Measurements from ENCODE around the gene MRPS27. TPM values are rescaled to one million over a fixed set of nuclear protein-coding genes. Genes with fewer than 3 reads are reported as not detected.

Gene MRPS27
- total and polyA plus RNA-seq, 2 of the 13 experiments (the other 11 are each of a cell fraction or from before 2014, with no cell fraction given), result 71.8 to 115 TPM

GRCh38 chr5:72295539-72295938 lies 24.5 kb downstream of the MRPS27 start (continued):
- TF ChIP-seq ATF7 (IDR thresholded peaks at IDR 0.05) (0 out of 2 replicates have a peak, but pooled peaks have one; percentile 5), ATF7 (CRISPR knock-in tag; IDR thresholded peaks at IDR 0.05) (no peak), SOX5 (CRISPR knock-in tag; IDR thresholded peaks at IDR 0.05; ENCODE audit: borderline replicate concordance) (peak; percentile 97), HMGXB3 (CRISPR knock-in tag; IDR thresholded peaks at IDR 0.05; ENCODE audit: borderline replicate concordance) (peak; percentile 65; the same call in 1 of the 2 replicates), MIXL1 (CRISPR knock-in tag; IDR thresholded peaks at IDR 0.05) (0 out of 2 replicates have a peak, but pooled peaks have one; percentile 37), GATA4 (IDR thresholded peaks at IDR 0.05; ENCODE audit: borderline replicate concordance, low read depth) (peak; percentile 28; the same call in 1 of the 2 replicates), ZNF484 (CRISPR knock-in tag; IDR thresholded peaks at IDR 0.05; ENCODE audit: borderline replicate concordance, low read depth) (no peak), PPARG (CRISPR knock-in tag; conservative IDR thresholded peaks at IDR 0.05) (peak; percentile 70), POGZ (CRISPR knock-in tag; IDR thresholded peaks at IDR 0.05) (peak; percentile 70; the same call in 1 of the 2 replicates), RCOR2 (CRISPR knock-in tag; IDR thresholded peaks at IDR 0.05) (peak; percentile 86), ARID3A (IDR thresholded peaks at IDR 0.05; ENCODE audit: low read depth, low read length) (peak; percentile 67), ZNF549 (CRISPR knock-in tag; IDR thresholded peaks at IDR 0.05) (no peak), ARNTL (CRISPR knock-in tag; IDR thresholded peaks at IDR 0.05) (peak; percentile 62; the same call in 1 of the 2 replicates), HOXA5 (CRISPR knock-in tag; IDR thresholded peaks at IDR 0.05) (0 out of 2 replicates have a peak, but pooled peaks have one; percentile 25), FOXA1 (IDR thresholded peaks at IDR 0.05) (no peak), FOXA1 (CRISPR knock-in tag; IDR thresholded peaks at IDR 0.05) (peak; percentile 66), FOXA3 (CRISPR knock-in tag; IDR thresholded peaks at IDR 0.05) (peak; percentile 83), ZBTB20 (CRISPR knock-in tag; IDR thresholded peaks at IDR 0.05; ENCODE audit: borderline replicate concordance, low read depth) (peak; percentile 60; the same call in 1 of the 2 replicates), SRY (CRISPR knock-in tag; IDR thresholded peaks at IDR 0.05) (no peak), MED1 (CRISPR knock-in tag; IDR thresholded peaks at IDR 0.05) (peak; percentile 62; the same call in 1 of the 2 replicates)
- TF ChIP-seq, protein P1, sequence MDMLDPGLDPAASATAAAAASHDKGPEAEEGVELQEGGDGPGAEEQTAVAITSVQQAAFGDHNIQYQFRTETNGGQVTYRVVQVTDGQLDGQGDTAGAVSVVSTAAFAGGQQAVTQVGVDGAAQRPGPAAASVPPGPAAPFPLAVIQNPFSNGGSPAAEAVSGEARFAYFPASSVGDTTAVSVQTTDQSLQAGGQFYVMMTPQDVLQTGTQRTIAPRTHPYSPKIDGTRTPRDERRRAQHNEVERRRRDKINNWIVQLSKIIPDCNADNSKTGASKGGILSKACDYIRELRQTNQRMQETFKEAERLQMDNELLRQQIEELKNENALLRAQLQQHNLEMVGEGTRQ (IDR thresholded peaks at IDR 0.05; ENCODE audit: low read depth, low read length), result peak; percentile 39; the same call in 1 of the 2 replicates
- TF ChIP-seq, protein P1 (CRISPR knock-in tag; IDR thresholded peaks at IDR 0.05; ENCODE audit: borderline replicate concordance), result peak; percentile 74; the same call in 1 of the 2 replicates
- TF ChIP-seq, protein P2, sequence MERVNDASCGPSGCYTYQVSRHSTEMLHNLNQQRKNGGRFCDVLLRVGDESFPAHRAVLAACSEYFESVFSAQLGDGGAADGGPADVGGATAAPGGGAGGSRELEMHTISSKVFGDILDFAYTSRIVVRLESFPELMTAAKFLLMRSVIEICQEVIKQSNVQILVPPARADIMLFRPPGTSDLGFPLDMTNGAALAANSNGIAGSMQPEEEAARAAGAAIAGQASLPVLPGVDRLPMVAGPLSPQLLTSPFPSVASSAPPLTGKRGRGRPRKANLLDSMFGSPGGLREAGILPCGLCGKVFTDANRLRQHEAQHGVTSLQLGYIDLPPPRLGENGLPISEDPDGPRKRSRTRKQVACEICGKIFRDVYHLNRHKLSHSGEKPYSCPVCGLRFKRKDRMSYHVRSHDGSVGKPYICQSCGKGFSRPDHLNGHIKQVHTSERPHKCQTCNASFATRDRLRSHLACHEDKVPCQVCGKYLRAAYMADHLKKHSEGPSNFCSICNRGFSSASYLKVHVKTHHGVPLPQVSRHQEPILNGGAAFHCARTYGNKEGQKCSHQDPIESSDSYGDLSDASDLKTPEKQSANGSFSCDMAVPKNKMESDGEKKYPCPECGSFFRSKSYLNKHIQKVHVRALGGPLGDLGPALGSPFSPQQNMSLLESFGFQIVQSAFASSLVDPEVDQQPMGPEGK (CRISPR knock-in tag; IDR thresholded peaks at IDR 0.05), result no peak; the same call in 1 of the 2 replicates

Data from HepG2 (cell line).